IPS-18c (cell line): ENCODE measurements around the gene OR5T1.

ENCODE experiments used
- H3K4me3 ChIP-seq: 2 replicates; pipeline ENCODE4 v1.7.0; 2013; ENCODE audit warnings: low read depth, mild to moderate bottlenecking, low read length, moderate library complexity; ENCODE audit not compliant: insufficient read depth
- H3K9me3 ChIP-seq: one replicate; pipeline ENCODE4 v1.6.1; 2013; ENCODE audit warnings: mild to moderate bottlenecking, low read length, moderate library complexity; ENCODE audit not compliant: control insufficient read depth, insufficient read depth

The OR5T1 gene

GRCh38 chr11:56273854-56274253 is at the start of gene OR5T1:
Gene OR5T1 (plus strand): TSS chr11:56274154. CDS start chr11:56275639, 1,485 bp downstream.
- no peaks in the 10 kb centered on the region for H3K9me3 ChIP-seq

GRCh38 chr11:56234155-56234554 is 39.8 kb upstream of the OR5T1 start, which contains the start of gene OR5T2:
Gene OR5T2 (minus strand): TSS chr11:56234255. CDS start chr11:56233062, 1,193 bp downstream.
- no peak within 1 kb of the TSS for H3K4me3 ChIP-seq
- H3K9me3 ChIP-seq = no peaks in the 10 kb centered on the region

More at GRCh38 chr11:56273854-56274253, at the start of gene OR5T1:
- no peak within 1 kb of the TSS for H3K4me3 ChIP-seq

- Histone ChIP-seq H3K4me3 (no peak within 1 kb of the TSS), H3K9me3 (no peaks in the 10 kb centered on the region)
Observed at GRCh38 chr11:56251954-56252353, 22.0 kb upstream of the OR5T1 start, which contains the start of gene OR5T3. Gene OR5T3 (plus strand): TSS chr11:56252254. CDS start chr11:56252254, 0 bp downstream.

- H3K9me3 ChIP-seq = no peaks in the 10 kb centered on the region
- H3K4me3 ChIP-seq = no peak overlapping the region
Observed at GRCh38 chr11:56271092-56271491, 2.9 kb upstream of the OR5T1 start.

- no peak within 1 kb of the TSS for H3K4me3 ChIP-seq
- no peaks in the 10 kb centered on the region for H3K9me3 ChIP-seq
Observed at GRCh38 chr11:56292154-56292553, 18.2 kb downstream of the OR5T1 start, which contains the start of gene OR8H1. Gene OR8H1 (minus strand): TSS chr11:56292254. CDS start chr11:56291062, 1,192 bp downstream.

GRCh38 chr11:56296898-56297297 is 22.9 kb downstream of the OR5T1 start:
- H3K9me3 ChIP-seq = no peaks in the 10 kb centered on the region
- no peak overlapping the region for H3K4me3 ChIP-seq

- H3K4me3 ChIP-seq = no peak overlapping the region
- H3K9me3 ChIP-seq = no peaks in the 10 kb centered on the region
Observed at GRCh38 chr11:56307836-56308235, 33.9 kb downstream of the OR5T1 start.

- no peaks in the 10 kb centered on the region for H3K9me3 ChIP-seq
- H3K4me3 ChIP-seq = no peak within 1 kb of the TSS
Observed at GRCh38 chr11:56314844-56315243, 40.9 kb downstream of the OR5T1 start, which contains the start of gene OR8K3. Gene OR8K3 (plus strand): TSS chr11:56315144. CDS start chr11:56318307, 3,163 bp downstream.
